Fibroblast of pulmonary artery (primary cell): ENCODE measurements around the gene ARID3C.

ENCODE experiments used
- DNase-seq: peaks from one replicate; pipeline ENCODE4 v3.0.0-alpha.2; 2010; ENCODE audit warnings: low read depth
- H3K4me3 ChIP-seq: replicated peaks from 2 replicates; pipeline ENCODE4 v1.5.1; 2011; ENCODE audit warnings: low read depth, mild to moderate bottlenecking, control low read depth, low read length, moderate library complexity
- TF ChIP-seq, protein P1 (sequence below): IDR thresholded peaks from 2 replicates; pipeline ENCODE4 v1.5.1; 2011; ENCODE audit warnings: mild to moderate bottlenecking, control low read depth, low read length, inconsistent platforms; ENCODE audit errors: missing control alignments

Gene ARID3C

DNA sequence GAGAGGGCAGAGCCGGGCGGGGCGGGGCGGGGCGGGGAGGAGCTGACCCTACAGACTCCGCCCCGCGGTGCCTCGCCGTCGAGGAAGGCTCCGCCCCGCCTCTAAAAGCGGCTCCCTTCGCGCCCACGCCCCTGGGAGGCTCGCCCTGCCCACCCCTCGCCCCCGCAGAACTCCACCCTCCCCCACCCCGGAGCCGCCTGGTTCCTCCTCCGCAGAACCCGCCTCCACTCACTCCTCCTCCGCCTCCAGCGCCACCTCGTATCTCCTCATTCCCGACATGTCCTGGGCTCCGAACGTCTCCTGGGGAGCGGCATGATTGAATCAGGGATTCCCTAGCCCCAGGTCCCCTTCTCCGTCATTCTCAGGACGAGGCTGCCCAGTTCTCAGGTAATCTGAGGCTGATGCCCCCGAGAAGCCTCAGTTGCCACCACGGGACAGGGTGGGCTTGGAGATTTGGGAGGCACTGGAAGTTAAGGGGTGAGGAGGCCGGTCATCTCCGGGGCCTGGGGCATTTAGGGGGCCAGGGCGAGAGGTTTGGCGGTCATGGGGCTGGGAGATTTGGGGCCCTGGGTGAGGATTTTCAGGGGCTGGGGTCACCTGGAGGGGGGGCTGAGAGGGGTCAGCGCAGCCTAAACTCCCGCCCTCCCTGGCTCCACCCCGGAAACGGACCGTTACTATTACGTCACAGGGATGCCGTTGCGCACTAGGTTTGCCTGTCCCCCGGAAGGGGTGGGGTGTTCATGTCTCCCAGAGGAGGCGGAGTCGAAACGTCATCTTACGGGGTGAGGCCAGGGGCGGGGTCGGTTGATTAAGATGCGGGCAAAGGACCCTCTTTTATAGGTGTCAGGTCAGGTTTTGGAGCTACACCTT is 36.8 kb upstream of the ARID3C start:
- H3K4me3 ChIP-seq: peak overlapping the region; percentile 89
- peak; percentile 96 for DNase-seq
- TF ChIP-seq, protein P1, sequence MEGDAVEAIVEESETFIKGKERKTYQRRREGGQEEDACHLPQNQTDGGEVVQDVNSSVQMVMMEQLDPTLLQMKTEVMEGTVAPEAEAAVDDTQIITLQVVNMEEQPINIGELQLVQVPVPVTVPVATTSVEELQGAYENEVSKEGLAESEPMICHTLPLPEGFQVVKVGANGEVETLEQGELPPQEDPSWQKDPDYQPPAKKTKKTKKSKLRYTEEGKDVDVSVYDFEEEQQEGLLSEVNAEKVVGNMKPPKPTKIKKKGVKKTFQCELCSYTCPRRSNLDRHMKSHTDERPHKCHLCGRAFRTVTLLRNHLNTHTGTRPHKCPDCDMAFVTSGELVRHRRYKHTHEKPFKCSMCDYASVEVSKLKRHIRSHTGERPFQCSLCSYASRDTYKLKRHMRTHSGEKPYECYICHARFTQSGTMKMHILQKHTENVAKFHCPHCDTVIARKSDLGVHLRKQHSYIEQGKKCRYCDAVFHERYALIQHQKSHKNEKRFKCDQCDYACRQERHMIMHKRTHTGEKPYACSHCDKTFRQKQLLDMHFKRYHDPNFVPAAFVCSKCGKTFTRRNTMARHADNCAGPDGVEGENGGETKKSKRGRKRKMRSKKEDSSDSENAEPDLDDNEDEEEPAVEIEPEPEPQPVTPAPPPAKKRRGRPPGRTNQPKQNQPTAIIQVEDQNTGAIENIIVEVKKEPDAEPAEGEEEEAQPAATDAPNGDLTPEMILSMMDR: no peak

DNA sequence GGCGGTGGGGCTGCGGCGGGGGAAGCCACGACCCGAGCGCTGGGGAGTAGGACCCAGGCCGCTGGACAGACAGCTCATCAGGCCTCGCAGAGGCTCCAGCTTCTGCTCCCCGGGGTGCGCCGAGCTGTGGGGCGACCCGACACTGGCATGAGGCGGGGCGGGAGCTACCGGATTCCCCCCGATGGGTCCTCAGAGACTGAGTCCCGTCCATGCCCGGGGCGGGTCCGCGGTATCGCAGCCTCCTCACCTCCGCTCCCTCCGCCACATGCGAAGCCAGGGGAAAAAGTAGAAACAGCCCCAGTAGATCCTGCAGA is 36.2 kb upstream of the ARID3C start:
- no peak for DNase-seq
- peak overlapping the region; percentile 89 for H3K4me3 ChIP-seq
- TF ChIP-seq, protein P1: no peak

DNA sequence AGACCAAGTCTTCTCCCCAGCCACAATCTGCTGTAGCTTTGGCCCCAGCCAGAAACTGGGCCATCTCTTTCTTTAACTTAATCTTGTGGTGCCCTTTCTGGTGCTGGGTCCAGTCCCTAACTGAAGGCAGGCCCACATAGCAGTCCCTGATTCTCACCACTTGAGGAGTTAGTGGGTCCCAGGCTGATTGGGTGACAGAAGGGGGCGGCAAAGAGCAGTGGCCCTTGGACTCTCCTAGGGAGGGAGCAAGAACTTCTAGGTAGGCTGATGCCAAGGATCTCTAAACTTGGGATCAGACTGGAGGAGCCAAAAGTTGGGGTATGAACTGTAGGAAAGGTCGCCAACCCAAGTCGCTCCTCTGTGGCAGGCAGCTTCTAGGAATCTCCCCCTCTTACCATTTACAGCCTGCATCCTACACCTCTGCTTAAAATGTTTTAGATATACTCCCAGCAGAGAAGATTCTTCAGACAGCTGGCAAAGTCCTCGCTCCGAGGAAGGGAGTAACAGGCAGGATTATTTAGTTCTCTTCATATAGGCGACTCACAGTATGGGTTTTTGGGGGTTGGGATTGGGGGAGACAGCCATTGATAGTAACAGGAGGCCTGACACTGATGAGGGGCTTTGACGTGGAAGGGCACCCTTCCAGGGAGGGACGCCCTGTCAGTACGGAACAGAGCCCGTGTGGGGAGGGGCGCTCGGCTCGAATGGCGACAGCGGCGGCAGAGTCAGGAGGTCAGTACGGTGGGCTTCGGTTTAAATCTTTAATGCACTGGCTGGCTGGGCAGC is 35.6 kb upstream of the ARID3C start:
- TF ChIP-seq, protein P1: no peak
- peak overlapping the region; percentile 89 for H3K4me3 ChIP-seq
- peak; percentile 81 for DNase-seq

DNA sequence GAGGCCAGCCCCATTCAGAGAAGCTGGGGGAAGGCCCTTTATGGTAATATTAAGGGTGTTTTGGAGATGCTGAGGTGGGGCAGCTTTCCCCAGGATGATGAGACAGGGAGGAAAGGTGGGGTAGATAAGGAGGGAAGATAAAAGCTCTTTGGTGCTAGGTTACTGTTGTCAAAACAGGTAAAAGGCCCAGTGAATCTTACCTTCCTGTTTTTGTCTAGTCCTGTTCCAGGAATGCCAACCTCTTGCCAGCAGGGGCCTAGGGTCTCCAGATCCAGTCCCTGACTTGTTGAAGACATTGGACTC is 34.4 kb upstream of the ARID3C start:
- DNase-seq: no peak
- TF ChIP-seq, protein P1: no peak
- no peak overlapping the region for H3K4me3 ChIP-seq

DNA sequence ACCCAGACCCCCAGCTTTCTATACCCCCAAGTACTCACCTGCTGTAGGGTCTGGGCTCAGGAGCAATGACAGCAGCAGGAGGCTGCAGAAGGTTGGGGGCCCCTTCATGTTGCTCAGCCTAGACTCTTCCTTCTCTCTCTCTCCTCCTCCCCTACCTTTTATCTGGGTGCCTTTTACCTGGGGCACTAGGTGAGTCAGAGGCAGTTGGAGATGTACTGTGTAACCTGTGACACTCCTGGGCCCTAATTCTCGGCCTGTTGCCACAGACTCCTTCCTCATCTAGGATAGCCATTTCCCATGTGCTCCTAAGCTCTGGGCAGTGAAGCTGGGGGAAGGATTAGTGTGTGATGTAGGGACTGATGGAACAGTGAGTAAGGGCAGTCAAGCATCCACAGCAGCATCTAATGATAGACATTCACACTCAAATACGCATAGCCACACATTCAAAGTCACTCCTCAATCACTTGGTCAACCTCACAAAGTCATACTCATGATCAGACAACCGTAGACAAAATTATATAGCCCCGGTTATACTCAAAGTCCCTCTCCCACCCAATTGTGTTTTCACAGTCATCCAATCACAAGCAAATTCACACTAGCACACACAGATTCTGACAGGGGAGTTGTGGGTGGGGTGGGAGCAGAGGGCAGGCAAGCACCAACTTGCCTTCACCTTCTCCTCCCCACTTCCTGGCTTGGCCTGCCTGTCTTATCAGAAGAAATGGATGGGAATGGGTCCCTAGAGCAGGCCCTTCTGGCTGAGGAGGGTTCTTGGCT is 33.8 kb upstream of the ARID3C start, which contains the start of gene CCL27:
CCL27 (minus strand) TSS at position 132 of the 777 bp plus-strand sequence; CDS start at position 108, 24 bp downstream.
- H3K4me3 ChIP-seq: no peak within 1 kb of the TSS
- TF ChIP-seq, protein P1: no peak

DNA sequence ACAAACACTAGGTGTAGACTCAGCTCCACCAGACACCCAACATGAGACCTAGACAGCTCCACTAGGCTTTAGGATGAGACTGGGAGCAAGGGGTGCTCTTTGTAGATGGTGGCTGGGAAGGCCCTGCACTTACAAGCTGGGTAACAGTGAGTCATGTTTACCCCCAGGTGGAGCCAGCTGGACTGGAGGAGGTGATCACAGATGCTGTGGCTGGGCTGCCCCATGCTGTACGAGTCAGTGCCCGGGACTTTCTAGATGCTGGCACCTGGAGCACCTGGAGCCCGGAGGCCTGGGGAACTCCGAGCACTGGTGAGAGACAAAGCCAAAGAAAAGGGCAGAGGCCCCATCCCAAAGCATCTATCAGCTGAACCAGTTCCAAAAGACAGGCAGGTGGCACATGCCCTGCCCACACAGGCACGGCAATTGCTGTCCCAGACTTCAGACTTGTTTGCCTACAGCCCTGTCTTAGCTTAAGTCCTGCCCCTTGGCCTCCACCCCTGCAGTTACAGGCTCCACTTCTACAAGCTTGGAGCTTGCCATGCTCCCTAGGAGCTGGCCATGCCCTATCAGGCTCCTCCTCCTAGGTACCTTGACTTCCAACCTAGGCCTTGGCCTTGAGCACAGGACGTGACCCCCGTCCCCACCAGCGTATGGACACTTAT is 30.9 kb upstream of the ARID3C start:
- TF ChIP-seq, protein P1: no peak
- no peak for DNase-seq
- no peak overlapping the region for H3K4me3 ChIP-seq

More for the DNA sequence above, 33.8 kb upstream of the ARID3C start, which contains the start of gene CCL27:
- DNase-seq: no peak
